Measurements from ENCODE around the gene TMEM178B. TPM values are rescaled to one million over a fixed set of nuclear protein-coding genes. Genes with fewer than 3 reads are reported as not detected.

TMEM178B gene
- total RNA-seq, 1 experiment from 2014 or later: 0.39 TPM

DNA sequence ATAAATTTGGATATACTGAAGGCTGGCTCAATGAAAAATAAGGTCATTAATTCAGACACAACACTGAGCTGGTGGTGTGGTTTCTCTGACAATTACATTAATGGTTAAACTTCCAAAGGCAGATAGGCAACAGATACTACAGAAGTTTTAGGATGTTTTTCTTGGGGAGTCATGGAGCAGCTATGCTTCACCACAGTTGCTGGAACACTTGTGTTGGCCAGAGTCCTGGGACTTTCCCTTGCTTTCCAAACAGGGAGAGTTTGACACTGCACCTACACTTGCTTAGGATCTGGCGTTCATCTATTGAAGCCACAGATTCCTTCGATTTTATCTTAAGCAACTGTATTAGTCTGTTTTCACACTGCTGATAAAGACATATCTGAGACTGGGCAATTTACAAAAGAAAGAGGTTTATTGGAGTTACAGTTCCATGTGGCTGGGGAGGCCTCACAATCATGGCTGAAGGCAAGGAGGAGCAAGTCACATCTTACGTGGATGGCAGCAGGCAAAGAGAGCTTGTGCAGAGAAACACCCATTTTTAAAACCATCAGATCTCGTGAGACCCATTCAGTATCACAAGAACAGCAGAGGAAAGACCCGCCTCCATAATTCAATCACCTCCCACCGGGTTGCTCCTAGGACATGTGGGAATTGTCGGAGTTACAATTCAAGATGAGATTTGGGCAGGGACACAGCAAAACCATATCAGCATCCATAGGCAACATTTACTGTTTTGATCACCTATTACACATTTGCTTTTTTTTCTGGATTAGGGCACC, 27.8 kb upstream of the TMEM178B start:
- ATAC-seq: no peak

GRCh38 chr7:141053626-141054025, 20.2 kb upstream of the TMEM178B start:
- Histone ChIP-seq H3K36me3 (ENCODE audit: control insufficient read depth, insufficient read depth, low read length) (no peaks in the 10 kb centered on the region), H3K4me1 (ENCODE audit: control insufficient read depth, insufficient read depth, low read length) (no peaks in the 10 kb centered on the region), H3K9me3 (ENCODE audit: control insufficient read depth, insufficient read depth, low read depth, low read length) (no peaks in the 10 kb centered on the region), H3K27ac (ENCODE audit: low read length) (no peak overlapping the region), H3K27me3 (ENCODE audit: control insufficient read depth, insufficient read depth, low read length) (no peaks in the 10 kb centered on the region; the same call in 1 of the 2 replicates), H3K4me3 (ENCODE audit: low read depth in 2 of 2, low read length in 2 of 2) (no peak overlapping the region)
- no peak for DNase-seq (ENCODE audit: low read depth, low spot score)
- BruUV-seq (replicated peaks): no TSS peak
- in situ Hi-C loops (cut with HindIII; ENCODE audit: low pct_unique_long_range_greater_than_20kb, low sequenced_read_pairs): no loop called here
- TF ChIP-seq POLR2AphosphoS5 (IDR thresholded peaks at IDR 0.05; ENCODE audit: low read depth, low read length): no peak
- ChIA-PET CTCF (no interaction called here), POLR2A (no interaction called here)
- ATAC-seq: no peak
- intact Hi-C loops (cut with micrococcal nuclease; ENCODE audit: unreplicated experiment): no loop called here

More for the DNA sequence above, 27.8 kb upstream of the TMEM178B start:
- Histone ChIP-seq H3K4me1 (ENCODE audit: control insufficient read depth, insufficient read depth, low read length) (no peaks in the 10 kb centered on the region), H3K36me3 (ENCODE audit: control insufficient read depth, insufficient read depth, low read length) (no peaks in the 10 kb centered on the region), H3K9me3 (ENCODE audit: control insufficient read depth, insufficient read depth, low read depth, low read length) (no peaks in the 10 kb centered on the region), H3K4me3 (ENCODE audit: low read depth in 2 of 2, low read length in 2 of 2) (no peak overlapping the region), H3K27me3 (ENCODE audit: control insufficient read depth, insufficient read depth, low read length) (no peaks in the 10 kb centered on the region), H3K27ac (ENCODE audit: low read length) (no peak overlapping the region)
- no peak for TF ChIP-seq SIN3A (IDR thresholded peaks at IDR 0.05; ENCODE audit: borderline replicate concordance, insufficient read depth, low read depth, low read length)
- TF ChIP-seq, protein P1, sequence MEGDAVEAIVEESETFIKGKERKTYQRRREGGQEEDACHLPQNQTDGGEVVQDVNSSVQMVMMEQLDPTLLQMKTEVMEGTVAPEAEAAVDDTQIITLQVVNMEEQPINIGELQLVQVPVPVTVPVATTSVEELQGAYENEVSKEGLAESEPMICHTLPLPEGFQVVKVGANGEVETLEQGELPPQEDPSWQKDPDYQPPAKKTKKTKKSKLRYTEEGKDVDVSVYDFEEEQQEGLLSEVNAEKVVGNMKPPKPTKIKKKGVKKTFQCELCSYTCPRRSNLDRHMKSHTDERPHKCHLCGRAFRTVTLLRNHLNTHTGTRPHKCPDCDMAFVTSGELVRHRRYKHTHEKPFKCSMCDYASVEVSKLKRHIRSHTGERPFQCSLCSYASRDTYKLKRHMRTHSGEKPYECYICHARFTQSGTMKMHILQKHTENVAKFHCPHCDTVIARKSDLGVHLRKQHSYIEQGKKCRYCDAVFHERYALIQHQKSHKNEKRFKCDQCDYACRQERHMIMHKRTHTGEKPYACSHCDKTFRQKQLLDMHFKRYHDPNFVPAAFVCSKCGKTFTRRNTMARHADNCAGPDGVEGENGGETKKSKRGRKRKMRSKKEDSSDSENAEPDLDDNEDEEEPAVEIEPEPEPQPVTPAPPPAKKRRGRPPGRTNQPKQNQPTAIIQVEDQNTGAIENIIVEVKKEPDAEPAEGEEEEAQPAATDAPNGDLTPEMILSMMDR (IDR thresholded peaks at IDR 0.05): no peak
- no peak for TF ChIP-seq REST (IDR thresholded peaks at IDR 0.05; ENCODE audit: insufficient read depth in 1 of 2, low read depth in 2 of 2, low read length in 1 of 2)
- intact Hi-C loops (cut with micrococcal nuclease; ENCODE audit: unreplicated experiment) (no loop called here), in situ Hi-C loops (cut with HindIII; ENCODE audit: low pct_unique_long_range_greater_than_20kb, low sequenced_read_pairs) (no loop called here)
- DNase-seq (ENCODE audit: low read depth, low spot score): no peak
- BruUV-seq (replicated peaks): no TSS peak
- CTCF ChIA-PET: no interaction called here
- POLR2A ChIA-PET: interaction anchor here (0.7 kb wide), 1 partner anchor 119 kb away, joined by 6 read pairs; no protein-coding TSS in a partner anchor

- Histone ChIP-seq H3K27ac (ENCODE audit: low read length) (no peak overlapping the region), H3K27me3 (ENCODE audit: control insufficient read depth, insufficient read depth, low read length) (no peaks in the 10 kb centered on the region; the same call in 1 of the 2 replicates), H3K36me3 (ENCODE audit: control insufficient read depth, insufficient read depth, low read length) (no peaks in the 10 kb centered on the region), H3K4me1 (ENCODE audit: control insufficient read depth, insufficient read depth, low read length) (no peaks in the 10 kb centered on the region), H3K4me3 (ENCODE audit: low read depth in 2 of 2, low read length in 2 of 2) (no peak overlapping the region), H3K9me3 (ENCODE audit: control insufficient read depth, insufficient read depth, low read depth, low read length) (no peaks in the 10 kb centered on the region)
- POLR2A ChIA-PET: no interaction called here
- ATAC-seq (no peak), DNase-seq (ENCODE audit: low read depth, low spot score) (no peak)
- CTCF ChIA-PET: no interaction called here
- in situ Hi-C loops (cut with HindIII; ENCODE audit: low pct_unique_long_range_greater_than_20kb, low sequenced_read_pairs): no loop called here
- intact Hi-C loops (cut with micrococcal nuclease; ENCODE audit: unreplicated experiment): no loop called here
- TF ChIP-seq TCF7L2 (IDR thresholded peaks at IDR 0.05; ENCODE audit: low read depth, low read length) (no peak), SIN3A (IDR thresholded peaks at IDR 0.05; ENCODE audit: borderline replicate concordance, insufficient read depth, low read depth, low read length) (no peak), REST (IDR thresholded peaks at IDR 0.05; ENCODE audit: insufficient read depth in 1 of 2, low read depth in 2 of 2, low read length in 1 of 2) (no peak), POLR2AphosphoS5 (IDR thresholded peaks at IDR 0.05; ENCODE audit: low read depth, low read length) (no peak)
- TF ChIP-seq, protein P1 (IDR thresholded peaks at IDR 0.05): no peak
- BruUV-seq (replicated peaks): no TSS peak
Observed at GRCh38 chr7:141055146-141055545, 18.7 kb upstream of the TMEM178B start.

Measured in Panc1 (cell line).